A204.1 (cell line): ENCODE measurements around the gene TNK1.
"Not testable (repeated sequence)": the region's sequence is repeated elsewhere in the genome, so short reads cannot be mapped to it uniquely, and the experiment has no call there.

ENCODE experiments used
- FAIRE-seq: peaks from 2 replicates; lab custom pipeline; 2012; peaks lifted over from hg19 to GRCh38; lab: Jason Lieb, UNC

Gene TNK1

DNA sequence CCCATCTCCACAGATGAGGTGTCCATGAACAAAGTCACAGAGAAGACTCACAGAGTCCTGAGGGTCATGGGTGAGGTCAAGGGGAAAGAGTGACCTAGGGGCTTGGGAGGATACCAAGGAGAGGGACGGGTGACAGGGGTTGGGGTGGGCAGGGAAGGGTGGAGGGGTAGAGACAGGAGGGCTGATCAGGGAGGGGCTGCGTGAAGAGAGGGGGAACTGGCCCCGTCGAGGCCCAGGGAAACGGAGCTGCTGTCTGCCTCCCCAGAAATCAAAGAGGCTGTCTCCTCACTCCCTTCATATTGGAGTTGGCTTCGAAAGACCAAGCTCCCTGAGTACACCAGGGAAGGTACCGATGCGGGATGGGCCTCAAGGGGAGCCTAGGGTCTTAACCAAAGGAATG, 25.3 kb upstream of the TNK1 start:
- FAIRE-seq, result no peak

DNA sequence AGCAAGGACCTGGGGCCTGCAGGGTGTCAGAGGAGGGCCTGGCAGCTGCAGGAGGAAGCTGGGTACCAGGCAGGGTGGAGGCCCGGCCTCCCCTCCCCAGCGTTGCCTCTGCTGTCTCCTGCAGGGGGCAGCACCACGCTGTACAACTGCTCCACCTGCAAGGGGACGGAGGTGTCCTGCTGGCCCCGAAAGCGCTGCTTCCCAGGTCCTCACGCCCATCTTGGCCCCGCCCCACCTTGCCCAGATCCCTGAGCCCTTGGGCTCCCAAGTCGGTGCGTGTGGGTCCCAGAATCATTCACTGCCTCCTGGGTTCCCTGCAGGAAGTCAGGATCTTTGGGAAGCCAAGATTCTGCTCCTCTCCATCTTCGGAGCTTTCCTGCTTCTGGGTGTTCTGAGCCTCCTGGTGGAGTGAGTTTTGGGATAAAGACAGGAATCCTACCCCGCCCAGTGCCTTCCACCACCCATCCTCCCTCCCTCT, 24.8 kb upstream of the TNK1 start:
- FAIRE-seq, result no peak

DNA sequence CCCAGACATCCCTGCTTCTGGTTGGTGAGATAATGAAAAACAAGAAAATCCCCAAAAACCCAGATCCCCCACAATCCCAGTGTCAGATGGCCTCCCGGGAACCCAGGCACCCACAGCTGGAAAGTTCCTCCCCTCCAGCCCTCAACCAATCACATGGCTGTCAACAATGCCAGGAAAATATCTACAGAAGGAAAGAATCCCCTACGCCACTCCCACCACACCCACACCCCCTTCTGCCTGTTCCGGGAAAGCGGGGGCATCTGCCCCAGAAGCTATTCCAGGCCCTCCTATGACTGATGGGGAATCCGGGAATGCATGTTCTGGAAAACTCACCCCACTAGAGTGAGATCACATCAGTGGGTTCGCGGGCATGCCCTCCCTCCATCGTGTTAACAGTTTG, 24.1 kb upstream of the TNK1 start:
- no peak for FAIRE-seq

DNA sequence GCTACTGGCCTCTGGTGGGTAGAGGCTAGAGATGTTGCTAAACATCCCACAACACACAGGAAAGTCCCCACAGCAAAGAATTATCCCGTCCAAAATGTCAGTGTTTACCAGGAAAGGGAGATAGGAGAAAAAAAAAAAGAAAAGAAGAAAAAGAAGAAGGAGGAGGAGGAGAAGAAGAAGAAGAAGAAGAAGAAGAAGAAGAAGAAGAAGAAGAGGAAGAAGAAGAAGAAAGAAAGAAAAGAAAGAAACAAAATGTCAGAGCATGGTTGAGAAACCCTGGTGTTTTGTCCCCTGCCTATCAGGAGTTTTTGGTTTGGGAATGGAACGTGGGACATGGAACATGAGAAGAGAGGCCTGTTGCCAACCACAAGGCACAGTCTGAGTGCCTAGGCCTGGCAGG, 23.5 kb upstream of the TNK1 start:
- FAIRE-seq, result no peak

DNA sequence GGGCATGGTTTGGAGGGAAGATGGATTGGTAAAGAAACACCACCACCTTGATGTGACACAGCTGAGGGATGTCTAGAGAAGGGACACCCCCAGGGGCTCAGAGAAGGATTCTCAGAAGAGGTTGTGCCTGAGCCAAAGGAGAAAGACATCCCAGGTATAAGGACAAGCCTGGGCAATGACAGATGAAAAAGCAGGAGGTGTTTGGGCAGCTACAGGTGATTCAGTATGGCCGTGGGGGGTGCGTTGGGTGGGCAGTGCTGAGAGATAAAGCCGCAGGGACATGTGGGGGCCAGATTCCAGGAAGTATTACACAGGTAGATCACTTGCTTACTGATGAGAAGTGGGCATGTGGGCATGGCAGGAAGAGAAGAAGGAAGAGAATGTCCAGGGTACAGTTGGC, 19.0 kb upstream of the TNK1 start:
- FAIRE-seq, result no peak

DNA sequence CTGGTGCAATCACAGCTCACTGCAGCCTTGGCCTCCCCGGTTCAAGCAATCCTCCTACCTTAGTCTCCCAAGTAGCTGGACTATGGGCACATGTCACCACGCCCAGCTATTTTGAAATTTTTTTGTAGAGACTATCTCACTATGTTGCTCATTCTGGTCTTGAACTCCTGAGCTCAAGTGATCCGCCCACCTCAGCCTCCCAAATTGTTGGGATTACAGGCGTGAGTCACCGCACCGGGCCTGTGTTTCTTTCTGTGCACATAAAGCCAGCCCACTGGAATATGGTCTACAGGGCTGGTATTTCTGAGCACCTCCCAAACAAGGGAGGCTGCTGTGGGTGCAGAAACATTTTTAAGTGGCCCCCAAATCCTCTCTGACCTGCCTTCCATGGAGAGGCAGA, 17.6 kb upstream of the TNK1 start:
- FAIRE-seq, result no peak

DNA sequence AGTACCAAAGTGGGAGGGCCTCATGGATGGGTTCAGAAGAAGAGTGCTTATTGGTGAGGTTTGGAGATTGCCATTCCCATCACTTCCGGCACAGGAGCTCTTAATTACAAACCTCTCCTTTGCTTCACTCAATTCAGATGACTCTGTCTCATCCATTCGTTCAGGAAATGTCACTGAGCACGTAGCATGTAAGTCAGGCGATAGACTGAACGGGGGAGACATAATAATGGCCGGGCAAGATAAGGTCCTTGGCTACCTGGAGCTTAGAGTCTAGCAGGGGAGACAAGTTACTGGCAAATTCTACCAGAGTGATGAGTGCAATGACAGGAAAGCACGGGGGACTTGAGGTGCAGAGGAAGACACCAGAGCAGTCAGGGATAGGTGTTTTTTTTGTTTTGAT, 14.9 kb upstream of the TNK1 start:
- FAIRE-seq, result not testable (repeated sequence)

DNA sequence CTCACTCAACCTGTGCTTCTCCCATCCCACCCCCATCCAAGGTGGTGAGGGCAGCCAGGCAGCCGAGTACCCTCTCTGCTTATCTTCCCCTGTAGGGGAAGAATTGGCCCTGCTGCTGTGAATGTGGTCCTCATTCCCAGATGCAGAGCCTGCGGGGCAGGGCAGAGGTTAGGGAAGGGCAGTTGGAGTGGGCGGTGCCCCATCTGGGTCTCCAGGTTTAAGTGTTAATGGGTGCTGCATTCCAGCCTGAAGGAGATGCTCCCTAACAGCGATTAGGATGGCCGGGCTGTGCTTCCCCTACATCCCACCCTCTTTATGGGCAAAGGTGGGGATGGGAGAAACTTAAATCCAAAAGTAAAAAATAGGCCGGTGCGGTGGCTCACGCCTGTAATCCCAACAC, 13.8 kb upstream of the TNK1 start:
- FAIRE-seq, result no peak

DNA sequence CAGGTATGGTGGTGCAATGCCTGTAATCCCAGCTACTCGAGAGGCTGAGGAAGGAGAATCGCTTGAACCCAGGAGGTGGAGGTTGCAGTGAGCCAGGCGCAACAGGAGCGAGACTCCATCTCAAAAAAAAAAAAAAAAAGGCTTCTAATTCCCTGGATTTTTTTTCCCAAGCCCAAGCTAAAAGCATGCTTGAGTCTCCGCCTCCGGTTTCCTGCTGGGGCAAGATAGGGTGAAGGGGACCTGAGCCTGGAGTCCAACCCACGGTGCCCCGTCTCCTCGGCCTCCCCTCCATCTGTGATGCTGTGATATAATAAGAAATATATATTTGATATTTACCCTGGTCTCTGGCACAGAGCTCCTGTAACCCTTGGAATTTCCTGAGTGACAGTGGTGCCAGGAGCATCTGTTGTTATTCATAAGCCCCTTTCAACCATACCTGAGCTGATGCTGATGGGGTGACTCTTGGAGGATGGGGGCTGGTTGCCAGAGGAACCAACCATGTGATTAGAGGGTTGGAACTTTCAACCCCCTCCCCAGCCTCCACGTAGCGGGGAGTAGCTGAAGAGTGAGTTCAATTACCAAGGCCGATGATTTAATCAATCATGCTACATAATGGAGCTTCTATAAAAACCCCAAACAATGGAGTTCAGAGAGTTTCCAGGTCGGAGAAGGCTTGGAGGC, 12.8 kb upstream of the TNK1 start:
- no peak for FAIRE-seq

DNA sequence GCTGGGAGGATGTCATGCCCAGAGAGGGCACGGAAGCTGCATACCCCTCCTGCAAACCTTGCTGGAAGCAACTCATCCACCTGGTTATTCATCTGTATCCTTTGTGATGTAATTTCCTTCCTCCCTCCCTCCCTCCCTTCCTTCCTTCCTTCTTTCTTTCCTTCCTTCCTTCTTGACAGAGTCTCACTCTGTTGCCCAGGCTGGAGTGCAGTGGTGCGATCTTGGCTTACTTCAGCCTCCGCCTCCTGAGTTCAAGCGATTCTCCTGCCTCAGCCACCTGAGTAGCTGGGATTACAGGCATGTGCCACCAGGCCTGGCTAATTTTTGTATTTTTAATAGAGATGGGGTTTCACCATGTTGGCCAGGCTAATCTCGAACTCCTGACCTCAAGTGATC, 12.3 kb upstream of the TNK1 start:
- FAIRE-seq, result not testable (repeated sequence)

DNA sequence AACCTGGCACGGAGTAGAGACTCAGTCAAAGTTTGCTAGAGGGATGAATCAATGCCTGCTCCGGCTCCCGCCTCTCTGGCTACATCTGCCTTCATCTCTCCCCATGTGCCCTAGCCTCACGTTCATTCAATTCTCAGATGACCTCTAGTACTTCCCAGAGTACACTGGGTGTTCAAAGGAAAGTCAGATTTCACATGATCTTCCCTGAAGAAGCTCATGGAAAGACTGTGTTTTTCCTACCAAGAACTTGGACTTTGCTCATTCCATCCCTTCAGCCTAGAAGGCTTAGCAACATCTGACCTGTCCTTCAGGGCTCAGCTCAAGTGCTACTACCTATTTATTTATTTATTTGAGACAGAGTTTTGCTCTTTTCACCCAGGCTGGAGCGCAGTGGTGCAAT, 11.1 kb upstream of the TNK1 start:
- FAIRE-seq, result no peak

DNA sequence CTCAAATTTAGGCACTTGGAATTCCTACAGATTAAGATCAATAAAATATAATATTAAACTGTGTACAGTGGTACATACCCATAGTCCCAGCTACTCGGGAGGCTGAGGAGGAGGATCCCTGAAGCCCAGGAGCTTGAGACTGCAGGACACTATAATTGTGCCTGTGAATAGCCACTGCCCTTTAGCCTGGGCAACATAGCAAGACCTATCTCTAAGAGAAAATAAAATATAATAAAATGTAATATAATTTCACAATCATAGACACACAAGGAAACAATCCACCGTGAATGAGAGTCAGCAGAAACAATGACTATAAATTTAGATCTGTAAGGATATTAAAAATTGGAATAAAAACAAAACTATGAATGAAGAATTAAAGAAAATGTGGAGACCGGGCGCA, 10.0 kb upstream of the TNK1 start:
- no peak for FAIRE-seq

DNA sequence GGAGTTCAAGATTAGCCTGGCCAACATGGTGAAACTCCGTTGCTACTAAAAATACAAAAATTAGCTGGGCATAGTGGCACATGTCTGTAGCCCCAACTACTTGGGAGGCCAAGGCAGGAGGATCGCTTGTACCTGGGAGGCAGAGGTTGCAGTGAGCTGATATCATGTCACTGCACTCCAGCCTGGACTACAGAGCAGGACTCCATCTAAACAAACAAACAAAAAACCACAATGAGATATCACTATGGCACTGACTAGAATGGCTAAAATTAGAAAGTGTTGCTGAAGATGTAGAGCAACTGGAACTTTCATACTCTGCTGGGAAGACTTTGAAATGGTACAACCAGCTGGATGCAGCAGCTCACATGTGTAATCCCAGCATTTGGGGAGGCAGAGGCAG, 6.5 kb upstream of the TNK1 start:
- no peak for FAIRE-seq

DNA sequence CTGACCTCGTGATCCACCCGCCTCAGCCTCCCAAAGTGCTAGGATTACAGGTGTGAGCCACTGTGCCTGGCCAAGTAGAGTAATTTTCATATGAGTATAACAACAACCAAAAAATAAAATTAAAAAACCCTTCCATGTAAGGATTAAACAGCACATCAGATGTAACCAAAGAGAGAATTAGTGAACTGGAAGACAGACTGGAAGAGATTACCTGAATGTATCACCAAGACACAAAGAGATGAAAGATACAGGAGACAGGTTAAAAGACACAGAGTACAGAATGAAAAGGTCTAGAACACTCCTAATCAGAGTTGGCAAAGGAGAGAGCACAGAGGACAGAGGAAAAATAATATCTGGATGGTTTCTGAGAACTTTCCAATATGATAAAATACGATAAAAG, 1.8 kb upstream of the TNK1 start:
- FAIRE-seq, result no peak

DNA sequence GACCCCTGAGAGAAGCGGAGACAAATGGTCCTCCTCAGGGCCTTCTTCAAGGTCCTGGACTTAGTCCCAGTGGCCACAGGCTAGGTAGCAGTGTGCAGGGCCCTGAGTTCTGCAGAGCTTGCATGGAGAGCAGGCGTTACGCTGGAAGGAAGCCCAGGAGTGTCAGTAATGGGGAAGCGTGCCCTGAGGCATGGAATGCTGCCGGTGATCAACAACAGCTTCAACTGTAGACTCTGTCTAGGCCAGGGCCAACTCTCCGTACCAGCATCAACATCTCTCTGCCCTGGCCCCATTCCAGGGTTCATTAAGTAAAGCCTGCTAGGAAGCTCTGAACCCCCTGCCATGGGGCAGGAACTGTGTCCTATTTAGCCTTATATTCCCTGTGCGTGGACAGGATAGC, 568 bp upstream of the TNK1 start:
- FAIRE-seq, result no peak

DNA sequence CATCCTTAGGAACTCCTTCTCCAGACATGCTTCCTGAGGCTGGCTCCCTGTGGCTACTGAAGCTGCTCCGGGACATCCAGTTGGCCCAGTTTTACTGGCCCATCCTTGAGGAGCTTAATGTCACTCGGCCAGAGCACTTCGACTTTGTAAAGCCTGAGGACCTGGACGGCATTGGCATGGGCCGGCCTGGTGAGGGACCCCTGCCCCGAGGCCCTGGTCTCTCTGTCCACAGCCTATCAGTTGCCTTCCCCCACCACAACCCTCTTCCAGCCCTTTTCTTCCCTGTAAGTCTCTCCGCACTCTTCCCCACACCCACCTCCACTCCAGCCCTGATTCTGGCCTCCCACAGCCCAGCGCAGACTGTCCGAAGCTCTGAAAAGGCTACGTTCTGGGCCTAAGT, 2.0 kb downstream of the TNK1 start:
- no peak for FAIRE-seq

DNA sequence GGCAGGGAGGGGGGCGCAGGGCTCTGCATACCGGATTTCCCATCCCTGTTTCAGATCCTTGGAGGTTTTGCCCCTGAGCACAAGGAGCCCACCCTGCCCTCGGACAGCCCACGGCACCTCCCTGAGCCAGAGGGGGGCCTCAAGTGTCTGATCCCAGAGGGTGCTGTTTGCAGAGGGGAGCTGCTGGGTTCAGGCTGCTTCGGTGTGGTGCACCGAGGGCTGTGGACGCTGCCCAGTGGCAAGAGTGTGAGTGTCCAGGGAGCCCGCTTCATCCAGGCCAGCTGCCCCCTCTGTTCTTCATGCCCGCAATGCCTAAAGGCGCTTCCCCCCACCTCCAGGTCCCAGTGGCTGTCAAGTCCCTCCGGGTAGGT, 2.5 kb downstream of the TNK1 start:
- FAIRE-seq, result no peak

DNA sequence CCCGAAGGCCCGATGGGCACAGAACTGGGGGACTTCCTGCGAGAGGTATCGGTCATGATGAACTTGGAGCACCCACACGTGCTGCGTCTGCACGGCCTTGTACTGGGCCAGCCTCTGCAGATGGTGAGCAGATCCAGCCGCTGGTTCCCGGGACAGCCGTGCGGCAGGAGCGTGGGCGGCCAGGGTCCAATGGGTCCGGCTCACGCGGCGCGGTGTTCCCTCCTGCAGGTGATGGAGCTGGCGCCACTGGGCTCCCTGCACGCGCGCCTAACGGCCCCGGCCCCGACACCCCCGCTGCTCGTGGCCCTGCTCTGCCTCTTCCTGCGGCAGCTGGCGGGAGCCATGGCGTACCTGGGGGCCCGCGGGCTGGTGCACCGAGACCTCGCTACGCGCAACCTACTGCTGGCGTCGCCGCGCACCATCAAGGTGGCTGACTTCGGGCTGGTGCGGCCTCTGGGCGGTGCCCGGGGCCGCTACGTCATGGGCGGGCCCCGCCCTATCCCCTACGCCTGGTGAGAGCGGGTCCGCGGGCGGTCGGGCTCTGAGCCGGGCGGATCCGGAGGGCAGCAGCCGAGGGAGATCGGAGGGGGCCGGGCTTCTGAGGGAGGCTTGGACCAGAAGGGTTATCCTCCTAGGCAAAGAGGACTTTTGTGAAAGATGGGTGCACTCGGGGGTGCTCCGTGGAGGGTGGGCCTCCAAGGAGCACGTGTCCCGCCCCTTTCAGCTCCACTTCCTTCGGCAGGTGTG, 3.0 kb downstream of the TNK1 start:
- no peak for FAIRE-seq

DNA sequence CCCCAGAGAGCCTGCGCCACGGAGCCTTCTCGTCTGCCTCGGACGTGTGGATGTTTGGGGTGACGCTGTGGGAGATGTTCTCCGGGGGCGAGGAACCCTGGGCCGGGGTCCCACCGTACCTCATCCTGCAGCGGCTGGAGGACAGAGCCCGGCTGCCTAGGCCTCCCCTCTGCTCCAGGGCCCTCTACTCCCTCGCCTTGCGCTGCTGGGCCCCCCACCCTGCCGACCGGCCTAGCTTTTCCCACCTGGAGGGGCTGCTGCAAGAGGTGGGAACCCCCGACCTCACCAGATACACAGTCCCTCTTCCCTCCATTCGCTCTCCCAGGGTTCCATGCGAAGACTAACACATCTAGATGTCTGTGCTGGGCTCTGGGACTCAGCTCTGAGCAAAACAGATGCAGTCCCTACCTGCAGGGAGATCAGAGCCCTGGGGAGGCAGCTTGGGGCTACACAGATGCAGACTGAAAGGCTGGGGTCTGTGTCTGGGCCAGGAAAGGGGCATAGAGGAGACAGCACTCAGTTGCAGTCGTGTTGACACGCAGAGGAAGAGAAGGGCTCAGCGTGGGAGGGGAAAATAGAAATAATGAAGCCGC, 3.7 kb downstream of the TNK1 start:
- FAIRE-seq, result no peak

DNA sequence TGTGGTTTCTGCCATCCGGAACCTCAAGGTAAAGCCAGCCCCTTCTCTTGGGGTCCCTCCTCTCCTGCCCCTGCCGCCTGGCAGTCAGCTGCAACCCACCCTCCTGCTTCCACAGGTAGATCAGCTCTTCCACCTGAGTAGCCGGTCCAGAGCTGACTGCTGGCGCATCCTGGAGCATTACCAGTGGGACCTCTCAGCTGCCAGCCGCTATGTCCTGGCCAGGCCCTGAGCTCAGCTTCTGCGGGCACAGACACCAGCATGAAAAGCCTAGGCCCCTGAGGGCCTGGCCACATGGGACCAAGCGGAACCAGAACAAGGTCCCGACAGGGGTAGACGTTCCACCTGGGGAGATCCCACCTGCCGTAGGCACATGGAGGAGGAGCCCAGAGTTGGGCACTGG, 8.0 kb downstream of the TNK1 start:
- no peak for FAIRE-seq

DNA sequence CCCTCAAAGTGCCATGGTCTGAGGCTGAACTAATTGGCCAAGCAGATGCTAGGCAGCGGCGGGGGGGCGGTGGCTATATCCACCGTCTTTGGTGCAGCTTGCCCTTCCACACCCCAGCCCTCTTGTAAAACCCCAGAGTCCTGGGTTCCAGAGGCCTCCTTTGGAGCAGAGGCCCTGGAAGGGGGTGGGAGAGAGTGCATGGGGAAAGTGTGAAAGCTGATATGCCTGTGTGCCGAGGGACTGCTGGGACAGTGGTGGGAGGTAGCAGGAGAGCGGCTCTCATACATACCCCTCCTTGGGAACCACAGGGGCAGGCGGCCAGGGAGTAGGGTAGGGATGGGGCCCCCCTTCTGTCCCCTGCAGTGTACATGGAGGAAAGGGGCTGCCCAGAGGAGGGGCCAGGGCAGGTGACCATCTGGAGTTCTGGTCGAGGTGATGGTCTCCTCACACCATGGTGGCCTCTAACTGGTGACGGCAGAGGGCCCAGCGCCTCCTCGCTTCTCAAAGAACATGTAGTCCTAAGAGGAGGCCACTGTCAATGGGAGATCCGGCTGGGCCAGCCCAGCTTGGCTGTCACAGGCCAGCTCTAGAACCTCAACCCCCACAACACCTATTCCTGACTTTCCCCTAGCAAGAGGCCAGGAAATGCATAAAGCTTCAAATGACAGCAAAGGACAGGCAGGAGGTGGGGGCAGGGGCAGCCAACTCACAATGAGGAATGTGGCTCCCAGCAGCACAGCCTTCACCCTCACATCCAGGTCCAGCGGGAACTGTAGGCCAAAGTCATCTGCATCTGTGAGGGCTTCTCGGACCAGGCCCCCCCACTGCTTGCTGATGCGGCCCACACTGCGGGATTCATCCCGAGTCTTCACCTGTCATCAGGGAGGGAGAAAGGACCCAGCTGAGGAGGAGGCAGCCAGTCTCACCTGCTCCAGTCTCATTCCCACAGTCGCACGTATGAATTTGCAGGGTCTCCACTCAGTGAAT, 9.3 kb downstream of the TNK1 start:
- FAIRE-seq, result no peak

DNA sequence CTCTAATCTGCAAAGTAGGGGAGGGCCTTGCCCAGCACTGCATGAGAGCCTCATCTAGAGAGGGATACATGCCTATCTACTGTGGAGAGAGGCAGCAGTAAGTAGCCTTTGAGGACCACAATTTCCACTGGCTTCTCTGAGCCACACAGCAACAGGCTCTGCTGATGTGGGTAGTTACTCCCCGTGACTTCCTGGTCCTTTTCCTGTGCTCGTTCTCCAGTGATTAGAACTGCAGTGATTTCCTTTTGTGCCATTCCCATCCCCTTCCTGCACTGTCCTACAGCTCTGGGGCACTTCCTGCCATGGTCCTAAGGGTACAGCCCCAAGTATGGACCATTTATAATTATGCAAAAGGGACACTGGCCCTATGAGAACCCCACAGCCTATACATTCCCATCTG, 10.4 kb downstream of the TNK1 start:
- no peak for FAIRE-seq
